DMS 273 treated with DMSO at 0.1 percent for 48 hours (cell line): Measurements from ENCODE around the gene MTCP1.

ENCODE experiments used
- DNase-seq: peaks from one replicate; lab custom pipeline; 2025; lab: John Stamatoyannopoulos, UW

The MTCP1 gene

DNA sequence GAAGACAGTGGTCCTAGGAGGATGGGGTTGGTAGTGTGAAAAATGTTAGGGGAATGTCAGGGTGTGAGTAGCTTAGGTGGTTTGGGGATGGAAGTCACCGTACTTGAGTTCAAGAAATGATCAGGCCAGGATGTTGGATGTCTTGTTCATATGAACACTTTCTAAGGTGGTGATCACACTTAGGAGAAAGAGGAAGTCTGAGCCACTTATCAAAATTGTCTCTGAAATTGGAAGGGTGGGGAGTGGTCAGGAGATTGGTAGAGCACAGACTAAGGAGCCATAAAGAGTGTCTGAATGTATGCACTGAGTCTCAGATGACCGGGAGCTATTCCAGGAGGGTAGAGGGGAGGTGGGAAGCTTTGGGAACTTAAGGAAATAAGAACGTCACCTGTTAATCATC is 17.3 kb downstream of the MTCP1 start:
- no peak for DNase-seq

DNA sequence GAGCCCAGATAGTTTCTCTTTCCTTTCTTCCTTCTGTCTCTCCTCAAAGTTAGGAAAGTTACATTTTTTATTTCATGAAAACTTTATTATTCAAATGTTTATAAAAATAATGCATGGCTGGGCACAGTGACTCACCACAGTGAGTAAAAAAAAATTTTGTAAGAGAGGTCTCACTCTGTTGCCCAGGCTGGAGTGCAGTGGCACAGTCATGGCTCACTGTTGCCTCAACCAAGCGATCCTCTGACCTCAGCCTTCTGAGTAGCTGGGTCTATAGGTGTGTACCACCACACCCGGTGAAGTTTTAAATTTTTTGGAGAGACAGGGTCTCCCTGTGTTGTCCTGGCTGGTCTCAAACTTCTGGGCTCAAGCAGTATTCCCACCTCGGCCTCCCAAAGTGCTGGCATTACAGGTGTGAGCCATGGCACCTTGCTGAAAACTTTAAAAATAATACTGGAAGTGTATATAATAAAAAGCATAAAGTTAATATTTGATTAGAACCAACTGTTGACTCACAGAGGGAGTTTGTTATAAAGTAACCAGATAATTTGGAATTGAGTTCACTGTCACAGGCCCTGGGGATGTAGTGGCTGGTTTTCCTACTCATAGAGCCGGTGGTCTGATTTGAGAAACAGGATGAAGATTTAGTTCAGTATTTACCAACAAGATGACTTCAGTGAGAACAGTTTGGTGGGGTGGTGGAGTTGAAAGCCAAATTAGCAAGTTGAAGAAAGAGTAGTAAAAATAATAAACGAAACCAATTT is 18.0 kb downstream of the MTCP1 start:
- no peak for DNase-seq

DNA sequence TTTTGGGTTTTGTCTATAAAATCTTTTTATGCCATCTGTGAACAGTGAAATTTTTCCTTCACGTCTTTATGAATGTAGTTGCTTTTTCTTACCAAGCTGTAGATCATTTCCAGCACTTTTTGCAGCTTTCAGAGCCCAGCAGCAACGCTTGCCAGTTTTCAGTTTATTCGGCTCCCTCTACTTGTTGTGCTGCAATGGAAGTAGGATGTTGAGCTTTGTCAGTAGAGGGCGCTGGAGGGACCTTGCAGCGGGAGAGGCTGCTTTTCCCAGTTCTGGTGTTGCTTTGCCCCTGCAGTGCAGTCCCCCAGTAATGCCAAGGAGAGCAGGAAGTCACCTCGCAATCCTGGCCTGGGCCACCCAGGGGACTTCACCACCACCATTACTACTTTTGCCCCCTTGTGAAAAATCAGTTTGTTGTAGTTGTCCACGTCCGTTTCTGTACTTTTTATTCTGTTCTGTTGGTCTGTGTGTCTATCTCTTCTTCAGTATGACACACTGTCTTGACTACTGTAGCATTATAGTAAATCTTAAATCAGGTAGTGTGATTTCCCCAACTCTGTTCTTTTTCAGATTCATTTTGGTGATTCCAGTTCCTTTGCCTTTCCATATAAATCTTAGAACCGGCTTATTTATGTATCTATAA is 21.8 kb downstream of the MTCP1 start:
- DNase-seq = no peak

DNA sequence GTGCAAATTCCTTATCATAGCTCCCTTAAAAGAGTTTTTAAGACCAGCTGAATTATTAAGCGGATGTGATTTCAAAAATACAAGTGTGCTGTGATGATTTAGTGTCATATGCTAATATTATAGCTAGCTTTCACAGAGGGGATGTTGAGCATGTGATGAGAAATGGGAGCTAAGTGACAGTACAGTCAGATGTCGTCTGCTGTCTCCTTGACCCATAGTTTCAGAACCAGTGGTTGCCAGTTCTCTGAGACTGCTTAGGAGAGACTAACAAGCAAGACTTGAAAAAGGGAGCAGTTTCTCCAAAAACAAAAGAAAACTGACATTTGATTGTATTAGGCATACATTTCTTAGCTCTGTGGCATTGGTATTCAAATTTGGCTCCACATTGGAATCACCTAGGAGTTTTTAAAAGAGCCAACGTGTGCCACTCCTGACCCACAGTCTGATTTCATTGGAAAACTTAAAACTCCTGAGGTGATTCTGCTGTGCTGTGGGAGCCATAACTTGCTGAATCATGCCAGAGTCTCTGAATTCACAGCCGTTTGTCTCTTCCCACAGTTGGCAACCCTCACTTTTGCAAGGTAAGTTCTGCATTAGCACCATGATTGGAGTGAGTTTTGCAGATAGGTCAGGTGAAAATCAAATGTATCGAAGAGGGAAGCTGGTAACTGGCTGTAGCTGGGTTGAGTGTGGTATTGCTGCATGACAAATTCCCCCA is 24.0 kb downstream of the MTCP1 start:
- no peak for DNase-seq

DNA sequence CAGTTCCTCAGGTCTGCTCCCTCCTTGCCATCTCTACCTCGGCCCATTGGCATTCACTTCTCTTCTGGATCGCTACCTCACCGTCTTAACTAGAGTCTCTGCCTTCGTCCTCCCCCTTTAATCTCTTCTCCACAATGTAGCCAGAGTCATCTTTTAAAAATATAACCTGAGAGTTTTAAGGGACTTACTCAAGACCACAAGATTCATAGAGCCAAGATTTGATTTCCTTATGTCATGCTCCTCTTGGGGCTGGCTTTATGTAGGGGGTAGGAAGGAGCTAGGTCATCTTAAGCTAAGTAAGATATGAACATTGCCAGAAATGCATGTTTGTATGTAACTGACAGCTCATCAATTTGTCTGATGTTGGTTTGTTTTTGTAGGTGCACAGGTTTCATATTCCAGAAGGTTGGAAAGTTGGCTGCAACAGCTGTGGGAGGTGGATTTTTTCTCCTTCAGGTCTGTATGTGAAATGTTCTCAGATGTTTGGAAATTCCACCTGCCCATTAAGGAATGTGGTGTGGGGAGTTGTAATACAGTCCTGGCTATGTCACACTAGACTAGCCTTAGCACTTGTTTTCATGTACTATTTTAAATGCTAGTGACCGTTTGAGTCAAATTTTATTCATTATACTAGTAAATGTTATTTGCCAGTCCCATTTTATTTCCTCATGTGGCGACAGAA is 24.7 kb downstream of the MTCP1 start:
- no peak for DNase-seq

DNA sequence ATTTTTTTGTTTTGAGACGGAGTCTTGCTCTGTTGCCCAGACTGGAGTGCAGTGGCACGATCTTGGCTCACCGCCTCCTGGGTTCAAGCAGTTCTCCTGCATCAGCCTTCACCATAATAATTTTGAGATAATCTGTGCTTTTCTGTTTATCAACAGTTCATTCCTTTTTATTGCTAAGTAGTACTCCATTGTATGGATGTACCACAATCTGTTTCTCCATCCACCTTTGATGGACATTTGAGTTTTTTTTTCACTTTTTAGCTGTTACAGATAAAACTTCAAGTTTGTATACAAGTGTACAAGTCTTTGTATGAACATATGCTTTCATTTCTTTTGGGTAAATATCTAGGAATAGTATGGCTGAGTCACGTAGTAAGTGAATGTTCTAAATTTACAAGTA is 35.2 kb downstream of the MTCP1 start:
- DNase-seq = no peak

DNA sequence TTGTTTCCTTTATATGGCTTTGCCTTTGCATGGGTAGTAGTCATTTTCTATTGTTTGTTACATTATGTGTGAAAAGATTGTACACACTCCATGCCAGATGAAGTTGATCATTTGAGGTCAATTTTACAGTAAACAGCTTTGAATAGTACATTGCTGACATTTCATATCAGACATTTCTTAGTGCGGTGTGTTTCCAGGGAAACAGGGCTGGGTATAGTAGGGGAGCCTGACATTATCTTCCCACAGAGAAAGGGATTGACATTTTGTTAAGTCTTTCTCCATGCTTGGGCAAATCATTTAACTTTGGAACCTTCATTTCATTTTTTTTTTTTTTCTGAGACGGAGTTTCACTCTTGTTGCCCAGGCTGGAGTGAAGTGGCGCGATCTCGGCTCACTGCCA is 39.3 kb downstream of the MTCP1 start:
- DNase-seq = no peak

DNA sequence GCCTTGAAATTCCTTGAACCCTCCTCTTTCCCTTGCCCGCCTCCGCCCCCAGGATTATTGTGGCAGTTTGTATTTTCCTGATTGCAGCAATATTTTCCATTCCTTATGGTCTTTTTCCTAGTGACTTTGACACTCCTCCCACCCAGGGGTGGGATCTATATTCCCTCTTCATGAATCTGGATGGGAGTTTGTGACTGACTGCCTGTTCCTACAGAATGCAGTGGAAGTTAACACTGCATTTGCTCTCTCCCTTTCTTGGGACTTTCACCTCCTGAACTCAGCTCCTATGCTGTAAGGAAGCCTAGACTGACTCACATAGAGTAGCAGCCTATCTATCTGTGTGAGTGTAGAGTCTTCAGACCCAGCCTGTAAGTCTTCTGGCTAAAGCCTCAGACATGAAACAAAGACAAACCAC is 42.1 kb downstream of the MTCP1 start:
- DNase-seq = no peak

DNA sequence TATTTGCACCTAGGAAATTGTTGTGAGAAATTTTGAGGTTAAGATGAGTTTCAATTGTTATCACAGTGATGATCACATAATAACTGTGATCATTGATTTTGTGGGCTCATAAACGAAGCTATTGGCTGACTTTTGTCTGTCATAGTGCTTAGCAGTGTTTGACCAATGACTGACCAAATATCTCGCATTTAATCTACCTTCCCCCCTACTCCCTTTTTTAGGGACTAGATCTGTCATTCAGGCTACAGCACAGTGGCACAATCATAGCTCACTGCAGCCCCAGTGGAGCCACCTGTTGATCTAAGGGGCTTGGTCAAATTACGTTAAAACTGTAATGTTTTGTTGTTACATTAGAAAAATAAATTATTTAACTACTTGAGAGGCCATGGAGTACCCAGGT is 42.8 kb downstream of the MTCP1 start:
- DNase-seq = no peak

DNA sequence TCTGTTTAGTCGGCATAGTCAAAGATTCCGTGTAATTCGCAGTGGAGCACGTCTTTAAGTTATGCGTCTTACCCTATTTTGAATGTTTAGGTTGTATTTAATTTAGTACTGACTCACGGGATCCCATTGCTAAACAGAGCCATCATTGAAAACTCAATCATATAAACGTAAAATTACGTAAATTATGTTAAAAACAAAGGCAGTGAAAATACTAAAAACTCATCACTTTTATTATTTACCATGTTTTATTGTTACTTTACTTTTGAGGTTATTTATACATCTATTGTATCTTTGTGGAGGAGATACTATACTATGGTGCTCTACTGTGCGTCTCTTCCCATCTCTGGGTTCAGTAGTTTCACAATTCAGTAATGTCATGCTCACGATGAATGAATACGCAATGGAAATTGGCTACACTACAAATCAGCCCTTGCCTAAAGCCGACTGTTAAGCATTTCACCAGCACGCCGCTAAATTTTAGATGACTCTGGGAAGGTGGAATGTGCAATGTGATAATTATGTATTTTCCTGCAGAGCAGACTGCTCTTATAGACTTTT is 43.3 kb downstream of the MTCP1 start:
- DNase-seq = no peak

DNA sequence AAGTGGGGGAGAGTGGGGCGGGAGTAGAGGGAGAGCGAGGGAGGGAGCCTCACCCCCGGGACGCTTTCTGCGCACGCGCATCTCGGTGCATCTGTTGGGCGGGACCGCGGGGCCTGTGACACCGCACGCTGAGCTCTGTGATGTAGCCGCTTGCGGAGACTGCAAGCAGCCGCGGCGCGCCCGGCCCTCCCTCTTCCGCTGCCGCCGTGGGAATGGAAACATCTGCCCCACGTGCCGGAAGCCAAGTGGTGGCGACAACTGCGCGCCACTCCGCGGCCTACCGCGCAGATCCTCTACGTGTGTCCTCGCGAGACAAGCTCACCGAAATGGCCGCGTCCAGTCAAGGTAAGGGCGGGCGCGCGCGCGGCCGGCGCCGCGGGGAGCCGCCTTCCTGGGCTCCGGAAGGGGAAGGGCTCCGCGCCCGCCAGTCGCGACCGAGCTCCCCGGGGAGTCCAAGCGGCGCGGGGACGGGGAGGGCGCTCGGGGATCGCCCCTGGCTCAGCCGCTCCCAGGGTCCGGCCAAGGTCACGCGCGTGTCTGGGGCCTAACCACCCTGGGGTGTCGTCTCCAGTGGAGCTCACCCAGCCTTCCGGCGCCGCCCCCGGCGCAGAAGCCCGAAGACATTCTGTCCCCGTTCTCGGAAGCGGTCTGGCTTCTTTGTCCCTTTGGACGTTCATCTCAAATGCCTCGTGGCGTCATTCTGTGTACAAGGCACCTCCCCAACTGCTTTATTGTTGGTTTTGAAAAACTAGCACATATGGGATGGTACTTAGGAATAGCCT is 44.0 kb downstream of the MTCP1 start, which contains the start of gene FUNDC2:
FUNDC2 (plus strand) TSS at position 118 of the 782 bp plus-strand sequence; CDS start at position 213, 95 bp downstream.
- peak; percentile 79 for DNase-seq

DNA sequence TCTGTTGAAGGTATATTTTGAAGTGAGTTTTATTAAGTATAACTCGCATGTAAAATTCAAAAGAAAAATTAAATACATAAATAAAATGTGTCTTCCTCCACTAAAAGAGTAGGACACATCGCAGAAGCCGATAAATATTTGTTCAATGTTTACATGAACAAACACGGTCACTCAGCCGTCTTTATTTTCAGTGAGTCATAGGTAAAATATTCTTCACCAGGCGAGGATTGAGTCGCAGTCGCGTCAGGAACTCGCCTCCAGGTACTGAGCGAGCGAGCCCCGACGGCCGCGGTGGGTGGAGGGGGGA is 44.6 kb downstream of the MTCP1 start:
- DNase-seq = no peak

DNA sequence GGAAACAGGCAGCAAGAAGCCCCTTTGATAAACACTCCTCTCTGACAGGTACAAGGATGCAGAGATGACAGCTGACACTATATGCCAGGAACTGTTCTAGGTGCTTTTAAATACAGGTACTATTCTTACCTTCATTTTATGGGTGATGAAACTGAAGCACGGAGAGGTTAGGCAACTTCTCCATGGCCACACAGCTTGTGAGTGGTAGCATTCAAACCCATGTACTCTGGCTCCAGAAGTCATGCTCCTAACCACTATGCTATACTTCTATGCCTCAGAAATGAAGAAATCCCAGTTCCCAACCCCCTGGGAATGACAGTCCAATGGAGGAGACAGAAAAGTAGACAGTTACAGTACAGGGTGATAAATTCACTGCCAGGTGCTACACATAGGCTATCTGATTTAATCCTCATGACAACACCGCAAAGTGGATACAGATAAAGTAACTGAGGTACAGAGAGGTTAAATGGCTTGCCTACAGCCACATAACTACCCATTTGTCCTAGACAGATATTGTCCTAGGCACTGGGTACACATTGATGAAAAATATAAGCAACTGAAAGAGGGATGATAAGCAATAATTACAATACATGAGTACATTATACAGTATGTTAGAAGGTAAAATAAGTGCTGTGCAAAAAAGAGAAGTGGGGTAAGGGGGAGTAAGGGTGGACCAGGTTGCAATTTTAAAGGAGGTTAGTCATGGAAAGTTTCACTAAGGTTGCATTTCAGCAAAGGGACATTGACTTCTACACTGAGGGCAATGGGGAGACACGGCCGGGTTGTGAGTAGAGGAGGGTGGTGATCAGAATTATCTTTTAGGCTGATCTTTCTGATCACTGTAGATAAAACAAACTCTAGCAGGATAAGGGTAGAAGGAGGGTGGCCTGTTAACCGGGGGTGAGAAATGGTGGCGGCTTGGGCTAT is 46.8 kb downstream of the MTCP1 start:
- no peak for DNase-seq

DNA sequence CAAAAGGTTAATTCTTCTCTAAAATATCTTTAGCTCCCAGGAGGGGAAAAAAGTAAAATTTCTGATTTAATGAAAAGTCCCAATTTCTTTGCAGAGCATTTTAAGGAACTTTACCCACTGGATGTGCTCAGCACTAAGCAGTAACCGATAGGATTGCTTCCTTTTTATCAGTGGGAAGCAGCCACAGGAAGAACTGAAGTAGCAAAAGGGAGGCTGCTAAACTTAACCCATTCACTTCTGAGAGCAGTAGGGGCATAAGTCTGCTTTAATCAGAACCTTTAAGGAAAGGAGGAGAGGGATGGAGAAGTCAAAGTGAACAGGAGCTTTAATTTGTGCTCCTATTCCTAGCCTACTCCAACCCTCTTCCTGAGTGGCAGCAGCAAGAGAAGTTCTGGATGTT is 48.4 kb downstream of the MTCP1 start, which contains the start of gene F8:
F8 (minus strand) TSS at position 139 of the 400 bp plus-strand sequence. CDS start 171 bp downstream, outside the sequence.
- DNase-seq = no peak

DNA sequence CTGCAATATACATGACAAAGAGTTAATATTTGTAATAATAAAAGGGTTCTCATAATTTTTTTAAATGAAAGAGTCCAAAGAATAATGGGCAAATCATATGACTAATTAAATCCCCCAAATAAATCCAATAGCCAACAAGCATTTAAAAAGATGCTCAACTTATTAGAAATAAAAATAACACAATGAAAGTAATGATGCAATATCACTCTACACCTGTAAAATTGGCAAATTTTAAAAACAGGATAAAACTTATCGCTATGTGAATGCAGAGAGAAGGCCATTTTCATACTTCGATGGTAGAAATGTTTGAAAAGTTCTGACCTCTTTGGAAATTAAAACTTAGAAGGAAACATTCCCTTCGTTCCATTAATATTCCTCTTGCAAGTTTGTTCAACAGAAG is 50.3 kb downstream of the MTCP1 start:
- no peak for DNase-seq
